Endothelial cell of umbilical vein (primary cell): ENCODE results near the gene HIGD2B. TPM values are rescaled to one million over a fixed set of nuclear protein-coding genes. Genes with fewer than 3 reads are reported as not detected.
"Not testable (repeated sequence)": the region's sequence is repeated elsewhere in the genome, so short reads cannot be mapped to it uniquely, and the experiment has no call there.

Experiments
- BruUV-seq: library from RNA; stranded (reverse); fragments of 400-500 nt; replicated peaks from 2 replicates; lab custom pipeline; 2021; lab: Mats Ljungman, UMichigan
- CTCF ChIA-PET: fragments of 300-600, 350-600 bp; sonication (Branson Sonifier 250); formaldehyde crosslinking; loops from one replicate; lab custom pipeline; 2021; ENCODE audit warnings: antibody characterized with exemption, inconsistent platforms; lab: Charles Lee
- POLR2A ChIA-PET: fragments of 300-600, 350-600 bp; sonication (Branson Sonifier 250); formaldehyde crosslinking; loops from one replicate; lab custom pipeline; 2021; ENCODE audit warnings: antibody characterized with exemption, inconsistent platforms; lab: Charles Lee
- DNase-seq: peaks from one replicate; pipeline ENCODE4 v3.0.0-alpha.2; 2011; ENCODE audit warnings: low read depth, low spot score
- FAIRE-seq: peaks from 2 replicates; lab custom pipeline; 2011; peaks lifted over from hg19 to GRCh38; lab: Jason Lieb, UNC
- H2AFZ ChIP-seq: 2 replicates; pipeline ENCODE4 v1.6.0; 2012; ENCODE audit warnings: low read depth, low read length, control low read depth, inconsistent platforms
- H3K27ac ChIP-seq: 2 replicates; pipeline ENCODE4 v1.5.1; 2011; ENCODE audit warnings: low read depth, mild to moderate bottlenecking, control low read depth, low read length, moderate library complexity; ENCODE audit not compliant: insufficient read depth
- H3K27me3 ChIP-seq, 2 experiments: 2 replicates each; pipeline versions ENCODE4 v1.6.0 to v1.6.1; 2011; ENCODE audit warnings: low read length in 2 of 2, mixed read lengths in 1 of 2; ENCODE audit not compliant: control insufficient read depth in 2 of 2, insufficient read depth in 2 of 2
- H3K36me3 ChIP-seq, 2 experiments: 2 replicates in 1 of 2; 3 replicates in 1 of 2; pipeline ENCODE4 v1.5.1; 2011; ENCODE audit warnings: low read length in 2 of 2, mild to moderate bottlenecking in 1 of 2, moderate library complexity in 1 of 2; ENCODE audit not compliant: control insufficient read depth in 2 of 2, insufficient read depth in 2 of 2; ENCODE audit errors: extremely low read depth in 1 of 2
- H3K4me1 ChIP-seq: 3 replicates; pipeline ENCODE4 v1.5.1; 2011; ENCODE audit warnings: mild to moderate bottlenecking, low read length; ENCODE audit not compliant: control insufficient read depth, insufficient read depth; ENCODE audit errors: extremely low read depth
- H3K4me2 ChIP-seq: 2 replicates; pipeline ENCODE4 v1.6.1; 2011; ENCODE audit warnings: low read length, control low read depth, mixed read lengths; ENCODE audit not compliant: insufficient read depth
- H3K4me3 ChIP-seq, 3 experiments: fragments of 200-600 bp in 1 of 3; sonication (generic), shearing (Covaris generic) in 1 of 3; replicated peaks in 1 of 3; 2 replicates each; pipeline ENCODE4 v1.5.1; 2011 to 2016; ENCODE audit warnings: control low read depth in 3 of 3, low read length in 3 of 3, mild to moderate bottlenecking in 2 of 3, inconsistent platforms in 1 of 3, low read depth in 1 of 3, moderate library complexity in 1 of 3; ENCODE audit not compliant: insufficient read depth in 1 of 3
- H3K79me2 ChIP-seq: 2 replicates; pipeline ENCODE4 v1.6.0; 2012; ENCODE audit warnings: low read length, inconsistent platforms; ENCODE audit not compliant: control insufficient read depth, insufficient read depth
- H3K9ac ChIP-seq: replicated peaks from 2 replicates; pipeline ENCODE3; 2011; ENCODE audit warnings: low read length, control low read depth; ENCODE audit not compliant: insufficient read depth; ENCODE audit errors: extremely low read depth
- H3K9me1 ChIP-seq: replicated peaks from 3 replicates; pipeline ENCODE4 v1.6.0; 2011; ENCODE audit warnings: mild to moderate bottlenecking, low read length; ENCODE audit not compliant: control insufficient read depth, insufficient read depth; ENCODE audit errors: extremely low read depth
- H3K9me3 ChIP-seq: replicated peaks from 2 replicates; pipeline ENCODE4 v1.5.1; 2012; ENCODE audit warnings: low read length, inconsistent platforms; ENCODE audit not compliant: control insufficient read depth, insufficient read depth
- H4K20me1 ChIP-seq: replicated peaks from 2 replicates; pipeline ENCODE3; 2011; ENCODE audit warnings: mild to moderate bottlenecking, low read length; ENCODE audit not compliant: control insufficient read depth, insufficient read depth; ENCODE audit errors: extremely low read depth
- EZH2 ChIP-seq: IDR thresholded peaks from 2 replicates; pipeline ENCODE4 v1.6.1; 2012; ENCODE audit warnings: borderline replicate concordance, low read depth, mild to moderate bottlenecking, moderate library complexity, low read length, inconsistent platforms; ENCODE audit not compliant: severe bottlenecking
- FOS ChIP-seq: IDR thresholded peaks from 2 replicates; pipeline ENCODE4 v1.6.1; 2011; ENCODE audit warnings: mild to moderate bottlenecking, low read length, moderate library complexity, borderline replicate concordance; ENCODE audit not compliant: insufficient read depth
- JUN ChIP-seq: IDR thresholded peaks from 2 replicates; pipeline ENCODE4 v1.6.1; 2011; ENCODE audit warnings: borderline replicate concordance, low read depth; ENCODE audit not compliant: insufficient read length, insufficient read depth
- POLR2AphosphoS5 ChIP-seq: IDR thresholded peaks from 2 replicates; pipeline ENCODE4 v1.6.1; 2012; ENCODE audit warnings: low read depth, mild to moderate bottlenecking, control low read depth, low read length, moderate library complexity; ENCODE audit not compliant: insufficient read depth
- dilution Hi-C: fragments of 300-500 bp; cut with MboI; formaldehyde crosslinking; loops from one replicate; pipeline ENCODE4 v1.15.0; 2019; ENCODE audit warnings: low sequenced_read_pairs; ENCODE audit not compliant: extremely low pct_ligation_motif_present
- intact Hi-C: fragments of 100-400 bp; cut with micrococcal nuclease; formaldehyde crosslinking; loops from one replicate; pipeline ENCODE4 v1.10.0; 2022
- polyA plus RNA-seq, 4 experiments: library from polyadenylated mRNA; depleted of rRNA in 3 of 4; stranded (reverse) in 3 of 4; unstranded in 1 of 4; fragments of >200 nt; gene quantifications; 2 replicates each; pipeline versions ENCODE4 v1.2.1 to v1.2.3, GENCODE V29; 2011 to 2012; ENCODE audit warnings: missing spikeins in 1 of 4
- total RNA-seq: library from RNA; stranded (reverse); gene quantifications from 2 replicates; pipeline ENCODE4 v1.2.3, GENCODE V29; 2021

Gene HIGD2B
- total and polyA plus RNA-seq, 2 donors (not counting 3 experiments of a cell fraction or from before 2014, with no cell fraction given), result not detected

GRCh38 chr15:72727154-72727553, 41.2 kb upstream of the HIGD2B start:
- Histone ChIP-seq H3K4me2 (no peak overlapping the region), H4K20me1 (no peaks in the 10 kb centered on the region), H3K27me3 (no peaks in the 10 kb centered on the region), H3K36me3 (no peaks in the 10 kb centered on the region), H2AFZ (no peak overlapping the region), H3K9me1 (no peaks in the 10 kb centered on the region), H3K27ac (no peak overlapping the region), H3K9ac (no peak overlapping the region), H3K9me3 (no peaks in the 10 kb centered on the region), H3K79me2 (no peaks in the 10 kb centered on the region), H3K4me1 (no peaks in the 10 kb centered on the region), H3K4me3 (no peak overlapping the region)
- FAIRE-seq (no peak), DNase-seq (no peak)
- TF ChIP-seq JUN (no peak), FOS (no peak), POLR2AphosphoS5 (no peak), EZH2 (no peak)
- ChIA-PET POLR2A (no interaction called here), CTCF (no interaction called here)
- no TSS peak for BruUV-seq
- intact Hi-C loops, result no loop called here
- dilution Hi-C loops, result no loop called here

- H3K36me3 ChIP-seq, H3K27me3 ChIP-seq, H3K9ac ChIP-seq, H3K79me2 ChIP-seq, BruUV-seq, CTCF ChIA-PET, FAIRE-seq, H3K4me1 ChIP-seq, H3K27ac ChIP-seq, H3K9me1 ChIP-seq, H2AFZ ChIP-seq, H3K4me3 ChIP-seq, dilution Hi-C loops, DNase-seq, H3K4me2 ChIP-seq, H3K9me3 ChIP-seq, H4K20me1 ChIP-seq, POLR2A ChIA-PET, intact Hi-C loops: not testable (repeated sequence)
Measured at GRCh38 chr15:72725851-72726250, 39.9 kb upstream of the HIGD2B start.
